Mesodermal cell (in vitro differentiated cells): ENCODE data around the gene NCAPG.
"Not testable (repeated sequence)": the region's sequence is repeated elsewhere in the genome, so short reads cannot be mapped to it uniquely, and the experiment has no call there.

Source experiments
- H3K27ac ChIP-seq: 2 replicates; pipeline ENCODE4 v1.7.0; 2013; ENCODE audit warnings: mild to moderate bottlenecking, low read depth, low read length, moderate library complexity; ENCODE audit not compliant: severe bottlenecking
- H3K36me3 ChIP-seq: 2 replicates; pipeline ENCODE4 v1.7.1; 2013; ENCODE audit warnings: mild to moderate bottlenecking, low read length, moderate library complexity; ENCODE audit not compliant: control insufficient read depth, insufficient read depth
- H3K4me1 ChIP-seq: one replicate; pipeline ENCODE4 v1.7.1; 2013; ENCODE audit warnings: mild to moderate bottlenecking, low read length; ENCODE audit not compliant: insufficient read depth, control insufficient read depth, poor library complexity, severe bottlenecking
- H3K4me3 ChIP-seq: 2 replicates; pipeline ENCODE4 v1.7.0; 2013; ENCODE audit warnings: low read length, control low read depth, mild to moderate bottlenecking; ENCODE audit not compliant: insufficient read depth, poor library complexity, severe bottlenecking; ENCODE audit errors: extremely low read depth
- H3K9me3 ChIP-seq: 2 replicates; pipeline ENCODE4 v1.7.1; 2013; ENCODE audit warnings: mild to moderate bottlenecking, low read length, moderate library complexity; ENCODE audit not compliant: control insufficient read depth
- WGBS, 2 experiments: methylation state at CpG; one replicate each; pipeline ENCODE4 v1.1.5; 2013; ENCODE audit warnings: missing lambda C conversion rate in 2 of 2; ENCODE audit not compliant: insufficient coverage in 2 of 2; 5-methylcytosine and 5-hydroxymethylcytosine counted together

The NCAPG gene

GRCh38 chr4:17846266-17846665, 35.5 kb downstream of the NCAPG start:
- WGBS, 2 experiments = 92% methylated on average over 2 of the region's 2 CpGs; no CpG with 5 or more reads in 1 of the 2 experiments
- H3K27ac ChIP-seq = peak overlapping the region; percentile 6
- peaks cover 17% of the 10 kb centered on the region for H3K9me3 ChIP-seq
- H3K36me3 ChIP-seq = peaks cover 55% of the 10 kb centered on the region
- H3K4me1 ChIP-seq = no peaks in the 10 kb centered on the region
- H3K4me3 ChIP-seq = no peak overlapping the region

GRCh38 chr4:17850295-17850694, 39.5 kb downstream of the NCAPG start:
- H3K27ac ChIP-seq, H3K4me3 ChIP-seq, H3K4me1 ChIP-seq: not testable (repeated sequence)
- Histone ChIP-seq H3K9me3 (peaks cover 17% of the 10 kb centered on the region), H3K36me3 (peaks cover 20% of the 10 kb centered on the region)
- no CpG with 5 or more reads among the region's 1 CpG for WGBS, 2 experiments

- peaks cover 4% of the 10 kb centered on the region for H3K36me3 ChIP-seq
- no peak overlapping the region for H3K27ac ChIP-seq
- H3K4me3 ChIP-seq = no peak overlapping the region
- H3K4me1 ChIP-seq = no peaks in the 10 kb centered on the region
- H3K9me3 ChIP-seq = peaks cover 7% of the 10 kb centered on the region
These were observed 41.2 kb downstream of the NCAPG start for GRCh38 chr4:17851959-17852358.

- H3K9me3 ChIP-seq = no peaks in the 10 kb centered on the region
- H3K36me3 ChIP-seq = no peaks in the 10 kb centered on the region
- 100% methylated on average over 1 of the region's 3 CpGs for WGBS, 2 experiments
- H3K27ac ChIP-seq = no peak overlapping the region
- H3K4me1 ChIP-seq = no peaks in the 10 kb centered on the region
- H3K4me3 ChIP-seq = no peak overlapping the region
These were observed 43.3 kb downstream of the NCAPG start for GRCh38 chr4:17854036-17854435.

- WGBS, 2 experiments = 92 to 100% methylated on average over 3 to 4 of the region's 5 CpGs
- H3K27ac ChIP-seq = no peak overlapping the region
- no peaks in the 10 kb centered on the region for H3K4me1 ChIP-seq
- H3K9me3 ChIP-seq = peaks cover 17% of the 10 kb centered on the region
- no peak overlapping the region for H3K4me3 ChIP-seq
- peaks cover 9% of the 10 kb centered on the region for H3K36me3 ChIP-seq
These were observed 49.1 kb downstream of the NCAPG start for GRCh38 chr4:17859793-17860406.

GRCh38 chr4:17861906-17862305, 51.1 kb downstream of the NCAPG start:
- H3K27ac ChIP-seq, H3K4me3 ChIP-seq, H3K36me3 ChIP-seq, H3K4me1 ChIP-seq: not testable (repeated sequence)
- H3K9me3 ChIP-seq = peaks cover 17% of the 10 kb centered on the region

GRCh38 chr4:17865866-17866363, 55.1 kb downstream of the NCAPG start:
- Histone ChIP-seq H3K4me3 (no peak overlapping the region), H3K9me3 (peaks cover 17% of the 10 kb centered on the region), H3K4me1 (no peaks in the 10 kb centered on the region), H3K36me3 (peaks cover 9% of the 10 kb centered on the region), H3K27ac (no peak overlapping the region)
- 86% methylated on average over 1 of the region's 1 CpG; no CpG with 5 or more reads in 1 of the 2 experiments for WGBS, 2 experiments

- Histone ChIP-seq H3K36me3 (peaks cover 9% of the 10 kb centered on the region), H3K4me1 (no peaks in the 10 kb centered on the region), H3K27ac (no peak overlapping the region), H3K4me3 (no peak overlapping the region), H3K9me3 (peaks cover 15% of the 10 kb centered on the region)
- 83% methylated on average over 1 of the region's 2 CpGs; no CpG with 5 or more reads in 1 of the 2 experiments for WGBS, 2 experiments
These were observed 56.0 kb downstream of the NCAPG start for GRCh38 chr4:17866810-17867209.

- H3K27ac ChIP-seq = no peak overlapping the region
- no peaks in the 10 kb centered on the region for H3K4me1 ChIP-seq
- peaks cover 9% of the 10 kb centered on the region for H3K36me3 ChIP-seq
- 88% methylated on average over 2 of the region's 3 CpGs; no CpG with 5 or more reads in 1 of the 2 experiments for WGBS, 2 experiments
- H3K4me3 ChIP-seq = no peak overlapping the region
- peaks cover 10% of the 10 kb centered on the region for H3K9me3 ChIP-seq
These were observed 56.5 kb downstream of the NCAPG start for GRCh38 chr4:17867276-17867675.

GRCh38 chr4:17869327-17869726, 58.5 kb downstream of the NCAPG start:
- Histone ChIP-seq H3K4me3 (no peak overlapping the region), H3K9me3 (no peaks in the 10 kb centered on the region), H3K36me3 (peaks cover 2% of the 10 kb centered on the region), H3K4me1 (no peaks in the 10 kb centered on the region), H3K27ac (no peak overlapping the region)
- WGBS, 2 experiments = 84 to 100% methylated on average over 2 of the region's 2 CpGs

GRCh38 chr4:17875402-17876070, 64.8 kb downstream of the NCAPG start:
- 100% methylated on average over 1 of the region's 4 CpGs; no CpG with 5 or more reads in 1 of the 2 experiments for WGBS, 2 experiments
- Histone ChIP-seq H3K9me3 (no peaks in the 10 kb centered on the region), H3K36me3 (peaks cover 5% of the 10 kb centered on the region), H3K4me3 (no peak overlapping the region), H3K27ac (no peak overlapping the region), H3K4me1 (no peaks in the 10 kb centered on the region)
